Activated CD8-positive, alpha-beta memory T cell treated with anti-CD3 and anti-CD28 coated beads, Interleukin-2, amount 50 U/mL, for 48 hours (primary cell): Measurements from ENCODE around the gene CUL1.

Experiments used
- DNase-seq: peaks from one replicate; pipeline ENCODE4 v3.0.0-alpha.2; 2020

The CUL1 gene

DNA sequence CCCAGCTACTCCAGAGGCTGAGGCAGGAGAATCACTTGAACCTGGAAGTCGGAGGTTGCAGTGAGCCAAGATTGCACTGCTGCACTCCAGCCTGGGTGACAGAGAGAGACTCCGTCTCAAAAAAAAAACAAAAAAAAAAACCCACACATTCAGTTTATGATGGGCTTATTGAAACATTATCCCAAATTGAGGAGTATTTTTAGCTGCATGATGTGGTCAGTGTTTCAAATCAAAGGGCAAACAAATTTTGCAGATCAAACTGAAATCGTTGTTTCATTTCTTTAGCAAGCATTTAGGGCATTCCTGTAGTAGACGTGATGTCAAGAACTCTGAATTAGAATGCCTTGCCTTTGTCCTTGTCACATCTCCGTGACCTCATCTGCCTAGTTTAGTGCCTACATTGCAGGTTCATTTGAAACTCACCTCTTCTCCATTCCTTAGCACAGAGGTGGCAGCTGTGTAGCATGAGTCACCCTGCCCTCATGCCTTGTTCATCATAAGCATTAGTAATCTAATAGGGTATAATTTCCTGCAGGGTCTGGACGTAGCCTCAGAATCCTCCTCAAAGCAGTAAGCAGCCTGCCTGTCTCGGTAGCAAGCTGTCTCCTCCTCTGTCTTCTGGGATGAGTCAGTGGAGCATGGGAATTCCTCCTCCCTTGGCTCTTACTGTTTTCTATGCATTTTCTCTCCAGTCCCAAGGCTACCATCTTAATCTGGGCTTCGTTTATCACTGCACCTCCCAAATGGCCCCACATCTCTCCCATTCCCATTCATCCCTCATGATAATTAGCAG lies 73.8 kb downstream of the CUL1 start:
- DNase-seq, result no peak

DNA sequence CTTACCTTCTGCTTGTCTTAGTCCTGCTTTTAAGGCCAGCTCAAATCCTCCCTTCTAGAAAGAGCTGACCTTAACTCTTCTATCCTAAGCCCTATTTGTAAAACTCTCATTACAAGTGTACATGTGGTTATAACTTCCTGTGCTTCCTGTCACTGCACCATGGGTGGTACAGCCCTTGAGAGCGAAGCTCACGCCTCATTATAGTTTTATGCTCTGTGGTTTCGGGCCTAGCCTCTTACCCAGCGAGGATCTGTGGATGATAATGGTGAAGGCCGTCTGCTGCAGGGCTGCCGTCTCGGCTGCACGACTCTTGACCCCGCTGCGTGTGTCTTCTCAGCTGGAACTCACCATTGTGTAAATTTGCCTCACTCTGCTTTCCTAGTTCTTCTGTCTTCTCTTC lies 74.6 kb downstream of the CUL1 start:
- DNase-seq, result no peak

DNA sequence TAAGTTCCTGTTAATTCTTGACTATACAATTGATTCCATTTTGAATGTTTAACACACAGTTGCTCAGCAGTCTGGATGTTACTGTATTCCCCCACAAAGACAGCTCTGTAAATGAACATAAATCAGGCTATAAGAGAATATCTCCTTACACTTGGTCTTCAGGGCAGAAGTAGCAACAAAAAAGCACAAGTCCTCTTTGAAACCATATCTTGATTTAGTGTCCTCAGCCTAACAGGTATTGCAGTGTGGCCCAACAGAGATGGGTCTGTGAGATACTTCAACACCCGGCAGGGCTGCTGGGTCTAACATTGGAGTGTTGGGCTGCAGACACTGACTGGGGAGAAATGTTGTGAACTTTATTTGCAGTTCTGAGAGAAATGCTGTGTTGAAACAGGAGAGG lies 75.8 kb downstream of the CUL1 start:
- no peak for DNase-seq

DNA sequence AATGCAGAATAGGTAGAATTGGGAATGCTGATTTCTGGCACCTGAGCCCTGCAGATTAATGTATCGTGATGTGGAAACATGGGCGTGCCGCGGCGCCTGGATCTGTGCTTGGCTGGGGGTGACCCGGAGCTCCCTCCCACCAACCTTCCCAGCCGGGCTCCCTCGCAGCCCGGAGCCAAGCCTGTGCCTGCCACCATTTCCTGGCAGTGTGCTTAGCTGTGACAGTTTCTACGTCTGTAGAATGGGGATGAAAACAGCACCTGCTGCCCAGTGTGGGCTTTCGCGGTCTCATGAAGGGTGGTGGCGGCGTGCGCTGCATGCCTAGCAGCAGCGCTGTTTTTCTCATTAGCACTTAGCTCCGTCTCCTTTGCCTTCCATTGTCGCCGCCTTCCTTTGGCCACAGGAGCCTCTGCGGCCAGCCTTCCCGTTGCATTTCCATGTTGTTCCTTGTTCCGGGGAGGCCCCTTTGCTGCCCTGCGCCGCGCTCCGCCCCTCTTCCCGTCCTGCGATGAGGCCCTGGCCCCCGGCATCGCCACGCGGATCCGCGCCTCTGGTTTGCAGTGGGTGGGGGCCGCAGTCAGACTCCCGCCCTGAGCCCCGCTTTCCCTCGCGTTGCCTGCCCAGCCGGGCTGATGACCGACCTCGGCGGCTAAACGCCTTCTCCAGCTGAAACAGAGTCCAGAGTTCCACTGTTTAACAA lies 84.2 kb downstream of the CUL1 start:
- no peak for DNase-seq

DNA sequence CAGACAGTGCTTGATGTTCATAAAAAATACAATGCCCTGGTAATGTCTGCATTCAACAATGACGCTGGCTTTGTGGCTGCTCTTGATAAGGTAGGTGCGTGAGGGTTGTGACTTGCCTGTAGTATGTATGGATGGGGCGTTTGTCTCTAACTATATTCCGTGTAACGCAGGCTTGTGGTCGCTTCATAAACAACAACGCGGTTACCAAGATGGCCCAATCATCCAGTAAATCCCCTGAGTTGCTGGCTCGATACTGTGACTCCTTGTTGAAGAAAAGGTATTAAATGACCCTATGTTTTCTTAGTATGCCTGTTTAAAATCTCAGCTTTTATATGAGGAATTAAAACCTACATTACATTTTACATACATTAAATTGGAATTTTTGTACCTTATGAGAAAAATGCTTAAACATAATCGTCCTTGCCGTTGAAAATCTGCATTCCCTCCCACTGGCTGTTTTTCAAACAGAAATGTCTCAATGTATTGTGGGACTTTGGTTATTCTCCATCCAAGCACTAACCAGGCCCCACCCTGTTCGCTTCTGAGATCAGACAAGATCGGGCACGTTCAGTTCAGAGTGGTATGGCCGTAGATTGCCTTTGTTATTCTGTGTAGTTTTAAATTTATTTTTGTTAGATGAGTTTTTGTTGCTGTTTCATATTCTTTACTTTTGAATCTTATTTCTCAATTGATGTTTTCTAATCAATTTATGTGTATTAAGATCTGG lies 85.3 kb downstream of the CUL1 start:
- no peak for DNase-seq

DNA sequence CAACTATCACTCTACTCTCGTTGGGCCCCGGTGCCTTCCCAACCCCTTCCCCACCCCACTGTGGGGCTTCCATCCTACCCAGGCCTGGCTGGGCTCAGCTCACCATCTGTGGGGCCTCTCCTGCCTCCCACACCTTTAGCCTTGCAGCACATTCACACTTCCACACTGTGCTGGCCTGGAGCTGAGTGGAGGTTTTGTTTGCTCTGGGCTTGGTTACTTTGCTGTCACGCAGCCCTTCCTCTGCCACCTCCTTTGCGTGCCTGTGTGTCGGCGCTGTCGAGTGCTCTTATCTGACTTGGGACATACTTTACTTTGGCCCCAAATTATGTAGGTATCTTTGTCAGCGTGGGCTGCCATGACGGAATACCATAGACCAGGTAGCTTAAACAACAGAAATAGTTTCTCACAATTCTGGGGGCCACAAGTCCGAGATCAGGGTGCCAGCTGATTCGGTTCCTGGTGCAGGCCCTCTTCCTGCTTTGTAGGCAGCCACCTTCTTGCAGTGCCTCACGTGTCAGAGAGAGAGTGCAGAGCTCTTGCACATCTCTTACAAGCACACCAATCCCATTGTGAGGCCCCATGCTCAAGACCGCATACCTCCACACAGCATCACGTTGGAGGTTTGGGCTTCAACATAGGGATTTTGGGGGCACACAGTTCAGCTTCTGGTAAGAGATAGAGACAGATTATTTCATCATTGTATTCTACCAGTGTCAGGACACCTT lies 89.0 kb downstream of the CUL1 start:
- DNase-seq, result no peak

DNA sequence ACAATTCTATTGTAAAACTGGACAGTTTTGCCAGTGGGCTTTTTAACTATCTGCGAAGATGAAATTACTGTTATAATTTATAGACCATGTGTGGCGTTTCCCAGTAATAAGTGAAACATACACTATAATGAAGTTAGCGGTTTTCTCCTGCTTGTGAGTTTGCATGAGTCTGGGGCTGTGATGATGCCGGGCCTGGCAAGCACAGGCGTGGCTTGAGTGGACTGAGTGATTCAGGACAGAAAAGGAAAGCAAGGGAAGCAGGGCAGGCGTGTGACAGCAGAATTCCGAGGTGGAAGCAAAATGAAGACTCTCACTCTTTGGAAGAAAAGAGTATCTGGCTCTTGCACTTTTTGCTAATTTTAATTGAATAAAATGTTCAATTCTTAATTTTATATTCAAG lies 90.5 kb downstream of the CUL1 start:
- no peak for DNase-seq

DNA sequence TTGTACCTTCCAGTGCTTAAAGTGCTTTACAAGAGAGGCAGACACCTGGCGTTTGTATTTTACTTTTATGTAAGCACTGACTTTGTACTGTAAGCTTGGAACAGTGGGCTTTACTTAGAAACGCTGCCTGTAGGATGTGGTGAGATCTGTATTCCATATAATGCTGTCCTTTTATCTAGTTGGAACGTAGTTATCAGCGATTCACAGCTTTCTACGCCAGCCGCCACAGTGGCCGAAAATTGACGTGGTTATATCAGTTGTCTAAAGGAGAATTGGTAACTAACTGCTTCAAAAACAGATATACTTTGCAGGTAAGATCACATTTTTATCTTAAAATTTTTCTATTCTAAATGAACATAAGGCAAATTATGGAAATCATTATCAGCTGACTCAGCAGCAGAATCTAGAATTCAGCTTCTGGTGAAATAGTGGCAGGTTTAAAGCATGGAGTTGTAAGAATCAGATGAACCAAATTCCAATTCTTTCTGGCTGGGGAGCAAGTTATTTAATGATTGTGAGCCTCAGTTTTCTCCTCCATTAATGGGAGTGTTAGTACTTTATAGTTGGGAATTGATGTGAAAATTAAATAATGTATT lies 91.5 kb downstream of the CUL1 start:
- no peak for DNase-seq

DNA sequence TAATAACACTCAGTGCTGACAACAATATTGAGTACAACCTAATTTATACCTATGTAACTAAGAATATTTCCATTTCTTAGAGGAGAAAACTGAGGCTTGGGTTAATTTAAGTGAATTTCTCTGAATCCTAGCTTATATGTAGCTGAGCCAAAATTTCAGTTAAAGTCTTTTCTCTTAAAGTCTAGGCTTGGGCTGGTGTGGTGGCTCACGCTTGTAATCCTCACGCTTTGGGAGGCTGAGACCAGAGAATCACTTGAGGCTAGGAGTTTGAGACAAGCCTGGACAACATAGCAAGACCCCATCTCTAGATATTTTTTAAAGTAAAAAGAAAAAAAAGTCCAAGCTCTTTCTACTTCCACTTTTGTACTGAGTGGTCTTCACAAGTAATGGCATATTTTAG lies 92.1 kb downstream of the CUL1 start:
- no peak for DNase-seq

DNA sequence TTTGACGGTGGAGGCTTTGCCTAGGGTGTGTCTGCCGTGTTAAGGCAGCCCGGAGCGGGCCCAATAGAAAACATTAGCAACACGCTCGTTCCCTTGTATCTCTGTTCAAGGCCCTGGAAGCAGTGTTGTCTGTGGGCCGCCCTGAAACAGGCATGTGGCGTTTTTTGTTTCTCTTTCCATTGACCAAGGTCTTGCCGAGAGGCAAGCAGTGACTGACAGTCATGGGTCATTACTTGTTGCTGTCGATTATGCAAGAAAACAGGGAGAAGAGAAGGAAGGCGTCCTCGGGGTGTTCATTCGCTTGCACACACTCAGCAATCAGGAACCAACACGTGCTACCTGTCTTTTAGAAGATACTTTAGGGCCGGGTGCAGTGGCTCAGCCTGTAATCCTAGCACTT lies 92.8 kb downstream of the CUL1 start:
- DNase-seq, result no peak

DNA sequence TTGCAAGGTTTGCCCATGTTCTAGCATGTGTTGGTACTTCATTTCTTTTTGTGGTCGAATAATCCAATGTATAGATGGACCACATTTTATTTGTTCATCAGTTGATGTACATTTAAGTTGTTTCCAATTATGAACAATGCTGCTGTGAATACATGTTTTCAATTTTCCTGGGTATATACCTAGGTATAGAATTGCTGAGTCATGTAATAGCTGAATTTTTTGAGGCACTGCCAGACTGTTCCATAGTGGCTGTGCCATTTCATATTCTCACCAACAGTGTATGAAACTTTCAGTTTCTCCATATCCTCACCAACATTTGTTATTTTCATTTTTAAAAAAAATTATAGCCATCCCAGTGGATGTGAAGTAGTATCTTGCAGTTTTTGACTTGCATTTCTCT lies 94.9 kb downstream of the CUL1 start:
- DNase-seq, result no peak

DNA sequence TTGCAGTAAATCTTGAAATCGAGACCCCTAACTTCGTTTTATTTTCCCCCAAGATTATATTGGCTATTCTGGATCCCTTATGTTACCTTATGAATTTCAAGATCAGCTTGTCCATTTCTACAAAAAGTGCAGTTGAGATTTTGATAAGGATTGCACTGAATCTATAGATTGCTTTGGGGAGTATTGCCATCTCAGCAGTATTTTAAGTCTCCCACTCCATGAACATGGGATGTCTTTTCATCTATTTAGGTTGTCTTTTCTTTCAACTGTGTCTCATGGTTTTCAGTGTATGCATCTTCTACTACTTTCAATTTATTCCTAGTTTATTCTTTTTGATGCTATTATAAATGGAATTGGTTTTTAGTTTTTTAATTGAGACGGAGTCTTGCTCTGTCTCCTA lies 95.8 kb downstream of the CUL1 start:
- no peak for DNase-seq

DNA sequence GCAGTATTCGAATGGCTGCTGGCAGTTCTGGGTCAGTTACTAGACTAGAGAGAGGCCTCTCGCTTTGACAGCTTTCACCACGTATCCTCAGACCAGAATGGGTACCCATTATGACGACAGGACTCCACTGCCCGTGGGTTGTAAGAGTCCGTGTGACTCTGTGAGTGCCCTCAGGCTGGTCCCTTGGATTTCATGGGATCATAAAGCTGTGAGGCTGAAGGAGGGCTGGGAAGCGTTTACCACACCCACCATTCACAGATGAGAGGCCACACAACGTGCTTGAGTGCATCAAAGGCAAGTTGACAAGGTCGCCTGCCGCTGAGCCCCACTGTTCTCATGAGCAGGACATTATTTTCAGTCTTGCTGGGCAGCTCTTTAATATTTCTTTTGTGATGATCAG lies 98.1 kb downstream of the CUL1 start:
- DNase-seq, result no peak

DNA sequence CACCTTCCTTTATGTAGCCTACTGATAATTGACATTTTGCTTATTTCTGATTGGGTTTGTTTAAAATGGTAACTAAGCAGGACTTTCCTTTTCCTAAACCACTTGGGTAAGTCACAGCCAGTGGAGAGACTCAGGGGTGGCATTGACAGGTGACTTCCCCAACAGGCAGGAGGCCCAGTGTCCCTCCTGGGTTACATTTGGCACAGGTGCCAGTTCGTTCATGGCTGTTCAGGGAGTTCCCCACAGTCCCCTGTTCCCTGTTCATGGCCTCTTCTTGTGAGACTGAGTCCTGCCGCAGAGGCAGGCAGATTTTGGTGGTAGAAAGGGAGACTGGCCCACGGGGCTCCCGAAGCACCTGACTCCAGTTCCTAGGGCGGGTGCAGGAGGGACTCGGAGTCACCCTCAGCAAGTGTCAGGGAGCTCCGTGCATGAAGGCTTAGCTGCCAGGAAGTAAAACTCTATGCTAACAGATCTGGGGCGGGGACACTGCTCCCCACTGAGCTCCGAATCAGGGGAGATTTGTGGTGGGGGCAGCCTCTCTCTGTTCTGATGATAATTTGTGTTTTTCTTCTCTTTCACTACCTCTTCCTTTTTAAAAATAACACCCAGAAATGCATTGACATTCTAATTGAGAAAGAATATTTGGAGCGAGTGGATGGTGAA lies 101.3 kb downstream of the CUL1 start:
- no peak for DNase-seq

DNA sequence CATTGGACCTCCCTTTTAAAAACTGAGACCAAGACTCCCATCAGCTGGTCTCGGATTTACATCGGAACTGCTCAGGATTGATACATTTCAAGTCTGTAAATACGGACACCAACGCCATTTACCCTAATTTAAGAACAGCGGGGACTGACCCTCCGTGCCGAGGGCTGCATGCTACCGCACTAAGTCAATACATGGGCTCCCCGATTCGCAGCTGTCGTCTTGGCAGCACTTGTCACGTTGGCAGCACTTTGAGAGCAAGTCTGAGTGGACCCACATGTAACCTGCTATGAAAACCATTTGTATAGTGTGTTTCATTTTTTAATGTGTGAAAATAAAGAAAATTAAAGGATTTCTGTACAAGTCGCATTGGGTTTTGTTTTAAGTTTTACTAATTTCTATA lies 102.0 kb downstream of the CUL1 start:
- DNase-seq, result no peak

DNA sequence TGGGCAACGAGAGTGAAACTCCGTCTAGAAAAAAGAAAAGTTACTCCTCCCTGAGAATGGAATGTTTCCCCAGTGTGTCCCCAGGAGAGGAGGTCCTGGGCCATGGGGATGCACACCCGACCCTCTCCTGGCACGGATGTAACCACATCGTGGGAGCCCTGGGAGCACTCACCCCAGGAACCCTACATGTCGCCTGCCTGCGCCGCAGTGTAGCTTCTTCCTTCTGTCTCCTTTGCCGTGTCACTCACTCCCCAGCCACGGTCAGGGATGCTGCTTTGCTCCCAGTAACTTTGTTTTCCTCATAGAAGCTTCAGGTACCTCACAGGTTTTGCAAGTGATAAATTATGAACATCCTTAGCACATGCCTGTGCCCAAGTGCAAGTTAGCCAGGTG lies 103.4 kb downstream of the CUL1 start:
- no peak for DNase-seq

DNA sequence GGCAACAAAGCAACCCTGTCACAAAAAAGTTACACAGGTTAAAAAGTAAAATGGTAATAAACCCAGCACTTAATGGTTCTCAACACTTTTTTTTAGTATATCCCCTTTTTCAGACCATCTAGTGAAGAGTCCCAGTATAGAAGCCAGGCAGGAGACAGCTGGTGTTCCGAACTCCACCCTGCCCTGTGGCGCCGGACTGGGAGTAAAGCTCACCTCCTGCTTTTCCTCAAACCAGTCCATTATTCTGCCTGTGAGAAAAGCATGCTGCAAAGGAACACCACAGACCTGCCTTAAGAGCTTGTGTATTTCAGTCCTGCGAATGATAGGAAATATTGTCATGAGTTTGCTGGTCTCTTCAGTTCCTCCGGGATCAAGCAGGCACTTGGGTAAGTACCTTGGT lies 104.4 kb downstream of the CUL1 start:
- DNase-seq, result no peak

DNA sequence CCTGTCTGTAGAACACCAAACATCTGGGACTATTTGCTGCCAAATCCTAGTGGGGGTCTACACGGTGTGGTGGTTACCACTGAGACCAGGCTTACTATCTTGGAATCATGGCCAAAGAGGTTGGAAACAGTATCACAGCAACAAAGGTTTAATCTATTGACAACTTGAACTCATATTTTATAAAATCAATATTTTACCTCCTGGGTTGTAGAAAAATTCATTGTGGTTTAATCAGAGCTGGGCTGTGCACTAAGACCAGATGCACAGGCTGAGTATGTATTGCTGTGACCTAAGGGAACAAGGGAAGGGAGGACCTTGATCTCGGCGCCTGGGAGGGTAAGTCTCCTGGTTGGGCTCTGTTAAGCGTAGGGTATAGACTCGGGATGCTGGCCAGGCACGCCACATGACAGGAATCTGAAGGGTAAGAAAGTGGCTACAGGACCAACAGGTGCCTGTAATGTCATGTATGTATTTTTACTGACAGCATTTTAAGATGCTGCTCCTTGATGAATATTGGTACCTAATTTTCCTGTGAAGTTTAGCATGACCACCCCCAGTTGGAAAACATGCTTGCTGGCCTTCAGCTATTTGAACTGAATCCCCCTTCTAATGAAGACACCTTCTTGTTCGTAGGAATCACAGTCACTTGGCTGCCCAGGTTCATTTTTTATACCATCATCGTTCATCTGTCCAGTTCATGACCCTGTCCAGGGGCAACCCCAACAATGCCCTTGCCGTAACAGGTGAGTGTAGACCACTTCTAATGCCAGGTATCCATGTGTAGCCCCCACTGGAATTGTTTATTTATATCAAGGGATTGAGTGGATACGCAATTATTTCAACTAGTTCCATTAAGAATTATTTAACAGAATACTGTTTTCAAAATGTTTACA lies 105.9 kb downstream of the CUL1 start:
- DNase-seq, result no peak

DNA sequence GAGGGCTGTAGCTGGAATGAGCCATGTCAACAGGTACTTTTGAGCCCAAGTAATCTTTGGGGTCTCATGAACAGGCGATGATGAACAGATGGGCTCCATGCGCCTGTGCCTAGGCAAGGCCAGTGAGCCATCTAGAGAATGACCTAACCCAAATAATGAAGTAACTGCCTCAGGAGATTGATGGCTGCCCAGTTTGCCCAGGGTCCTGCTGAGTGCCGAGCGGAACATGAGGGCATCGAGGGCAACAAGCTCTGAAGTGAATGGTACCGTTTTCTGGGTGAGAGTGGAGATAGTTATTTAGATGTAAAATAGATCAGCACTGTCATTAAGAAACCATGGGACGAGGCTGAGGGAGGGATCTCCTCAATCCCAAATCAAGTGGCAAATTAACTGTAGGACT lies 107.5 kb downstream of the CUL1 start:
- no peak for DNase-seq

DNA sequence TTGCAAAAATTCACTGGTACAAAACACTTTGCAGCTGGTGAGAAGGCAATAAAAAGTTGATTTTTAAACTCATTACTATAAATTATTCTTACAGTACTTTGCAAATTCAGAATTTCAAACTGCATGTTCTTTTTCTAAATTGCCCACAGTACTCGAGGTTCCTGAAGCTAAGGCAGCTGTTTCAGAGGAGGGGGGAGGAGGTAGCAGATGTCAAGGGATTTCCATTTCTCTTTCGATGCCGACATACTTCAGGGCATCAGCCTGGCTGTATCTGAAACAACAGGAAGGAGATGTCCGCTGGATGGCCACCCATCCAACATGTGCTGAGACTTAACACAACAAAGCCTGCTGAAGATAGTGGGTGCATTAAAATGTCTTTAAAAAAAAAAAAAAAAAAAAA lies 108.7 kb downstream of the CUL1 start:
- DNase-seq, result no peak

DNA sequence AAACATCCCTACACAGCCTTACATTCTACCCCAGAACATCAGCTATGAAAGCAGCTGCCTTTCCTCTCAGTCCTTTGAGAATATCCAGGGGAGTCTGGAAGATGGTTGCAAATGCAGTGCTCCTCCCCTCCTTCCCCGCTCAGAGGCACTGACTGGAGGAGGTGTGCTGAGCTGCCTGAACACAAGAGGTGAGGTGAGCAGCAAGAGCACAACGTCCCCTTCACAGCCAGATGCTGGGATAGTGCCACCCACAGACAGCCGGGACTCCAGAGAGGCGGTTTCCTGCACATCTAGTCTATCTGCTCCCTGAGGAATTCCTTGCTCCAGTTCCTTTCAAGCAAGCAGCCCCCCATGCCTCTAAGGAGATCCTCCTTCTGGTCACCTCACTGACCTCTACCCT lies 111.2 kb downstream of the CUL1 start:
- DNase-seq, result no peak
